Measurements from ENCODE around the gene CSTB.

GRCh38 chr21:43820466-43820865 is 44.4 kb upstream of the CSTB start:
- TF ChIP-seq CTCF (conservative IDR thresholded peaks at IDR 0.05) (no peak), EZH2 (IDR thresholded peaks at IDR 0.05; ENCODE audit: low read depth) (no peak)
